CD14-positive monocyte (primary cell): Measurements from ENCODE around the gene CARD11. TPM values are rescaled to one million over a fixed set of nuclear protein-coding genes. Genes with fewer than 3 reads are reported as not detected.

ENCODE experiments used
- DNase-seq, 3 donors: peaks; one replicate each; pipeline ENCODE4 v3.0.0-alpha.2; 2011 to 2022
- H2AFZ ChIP-seq: 2 replicates; pipeline ENCODE4 v1.6.0; 2012; ENCODE audit warnings: mild to moderate bottlenecking, low read depth, low read length, inconsistent platforms; ENCODE audit not compliant: insufficient read depth, poor library complexity, severe bottlenecking
- H3K27ac ChIP-seq, 2 donors: 1 replicate in 1 of 2; 2 replicates in 1 of 2; pipeline ENCODE4 v1.5.1; 2012 to 2013; ENCODE audit warnings: low read length in 2 of 2, control low read depth in 1 of 2, inconsistent platforms in 1 of 2, low read depth in 1 of 2, mild to moderate bottlenecking in 1 of 2
- H3K27me3 ChIP-seq, 2 donors: one replicate each; pipeline versions ENCODE4 v1.6.0 to v1.6.1; 2011 to 2013; ENCODE audit warnings: low read length in 2 of 2; ENCODE audit not compliant: control insufficient read depth in 2 of 2, insufficient read depth in 2 of 2
- H3K36me3 ChIP-seq, 2 donors: replicated peaks in 1 of 2; 1 replicate in 1 of 2; 2 replicates in 1 of 2; pipeline versions ENCODE4 v1.5.1 to v1.6.1; 2012 to 2013; ENCODE audit warnings: low read length in 2 of 2, control low read depth in 1 of 2, inconsistent platforms in 1 of 2, mild to moderate bottlenecking in 1 of 2; ENCODE audit not compliant: insufficient read depth in 2 of 2, control insufficient read depth in 1 of 2
- H3K4me1 ChIP-seq, 2 donors: 1 replicate in 1 of 2; 2 replicates in 1 of 2; pipeline versions ENCODE4 v1.5.1 to v1.6.1; 2012 to 2013; ENCODE audit warnings: low read length in 2 of 2, control low read depth in 1 of 2, inconsistent platforms in 1 of 2, mild to moderate bottlenecking in 1 of 2, moderate library complexity in 1 of 2; ENCODE audit not compliant: insufficient read depth in 2 of 2, control insufficient read depth in 1 of 2
- H3K4me2 ChIP-seq: replicated peaks from 2 replicates; pipeline ENCODE3; 2012; ENCODE audit warnings: low read length, moderate library complexity, mild to moderate bottlenecking; ENCODE audit not compliant: poor library complexity, severe bottlenecking; ENCODE audit errors: extremely low read depth
- H3K4me3 ChIP-seq, 3 experiments: fragments of 200-600 bp in 1 of 3; sonication (generic) in 1 of 3; replicated peaks in 1 of 3; 1 replicate in 2 of 3; 2 replicates in 1 of 3; pipeline ENCODE4 v1.5.1; 2011 to 2013; ENCODE audit warnings: low read length in 3 of 3, mild to moderate bottlenecking in 3 of 3, control low read depth in 2 of 3, low read depth in 2 of 3, inconsistent platforms in 1 of 3, moderate library complexity in 1 of 3
- H3K79me2 ChIP-seq: 2 replicates; pipeline ENCODE4 v1.6.0; 2012; ENCODE audit warnings: mild to moderate bottlenecking, control low read depth, inconsistent platforms, low read length, moderate library complexity; ENCODE audit not compliant: insufficient read depth
- H3K9ac ChIP-seq: 2 replicates; pipeline ENCODE4 v1.6.0; 2017; ENCODE audit warnings: low read length, mild to moderate bottlenecking; ENCODE audit not compliant: insufficient read depth, poor library complexity, severe bottlenecking
- H3K9me3 ChIP-seq, 2 donors: replicated peaks in 1 of 2; 1 replicate in 1 of 2; 2 replicates in 1 of 2; pipeline versions ENCODE4 v1.5.1 to v1.6.1; 2012 to 2013; ENCODE audit warnings: low read length in 2 of 2, control low read depth in 1 of 2; ENCODE audit not compliant: control insufficient read depth in 1 of 2, insufficient read depth in 1 of 2
- H4K20me1 ChIP-seq: 2 replicates; pipeline ENCODE4 v1.6.0; 2012; ENCODE audit warnings: mild to moderate bottlenecking, low read length, control low read depth, moderate library complexity; ENCODE audit not compliant: insufficient read depth
- H3K27ac Mint-ChIP-seq, 7 donors: one replicate each; pipeline ENCODE4 v1.8.0; 2020; ENCODE audit warnings: mild to moderate bottlenecking in 7 of 7, mixed read lengths in 7 of 7, moderate library complexity in 6 of 7, inconsistent platforms in 2 of 7
- H3K27me3 Mint-ChIP-seq, 3 donors: one replicate each; pipeline ENCODE4 v1.8.0; 2021 to 2022; ENCODE audit warnings: low read depth in 3 of 3, mild to moderate bottlenecking in 3 of 3, mixed read lengths in 3 of 3, moderate library complexity in 3 of 3, inconsistent platforms in 1 of 3
- H3K36me3 Mint-ChIP-seq, 2 donors: one replicate each; pipeline ENCODE4 v1.8.0; 2020; ENCODE audit warnings: mixed read lengths in 2 of 2, inconsistent platforms in 1 of 2, mild to moderate bottlenecking in 1 of 2
- H3K4me1 Mint-ChIP-seq: one replicate; pipeline ENCODE4 v1.8.0; 2020; ENCODE audit warnings: mild to moderate bottlenecking, mixed read lengths
- H3K4me3 Mint-ChIP-seq, 2 donors: one replicate each; pipeline ENCODE4 v1.8.0; 2020; ENCODE audit warnings: mild to moderate bottlenecking in 2 of 2, mixed read lengths in 2 of 2, moderate library complexity in 1 of 2
- H3K9me3 Mint-ChIP-seq, 7 donors: one replicate each; pipeline ENCODE4 v1.8.0; 2020 to 2022; ENCODE audit warnings: mixed read lengths in 7 of 7, mild to moderate bottlenecking in 6 of 7, moderate library complexity in 6 of 7, inconsistent platforms in 2 of 7
- CTCF ChIP-seq: fragments of 200-600 bp; IDR thresholded peaks from one replicate; pipeline ENCODE4 v1.8.0; 2022; ENCODE audit warnings: antibody characterized with exemption, mild to moderate bottlenecking
- WGBS: methylation state at CpG from one replicate; pipeline ENCODE4 v1.1.5; 2013; ENCODE audit warnings: missing lambda C conversion rate; ENCODE audit not compliant: insufficient coverage; 5-methylcytosine and 5-hydroxymethylcytosine counted together
- intact Hi-C, 2 donors: fragments of 100-400 bp; cut with micrococcal nuclease; formaldehyde crosslinking; loops; one replicate each; pipeline versions ENCODE4 v1.15.0 to v1.15.1; 2023
- polyA plus RNA-seq, 3 donors: library from polyadenylated mRNA; depleted of rRNA in 1 of 3; unstranded in 2 of 3; stranded (reverse) in 1 of 3; fragments of 300-500 nt in 2 of 3; fragments of >200 nt in 1 of 3; fragmentation: Illumina TruSeq in 2 of 3; gene quantifications; 1 replicate in 2 of 3; 2 replicates in 1 of 3; pipeline ENCODE4 v1.2.3, GENCODE V29; 2012 to 2021

The CARD11 gene
- polyA plus RNA-seq, 3 donors: 0.04 to 0.17 TPM; not detected in 1

GRCh38 chr7:2862831-2863361 lies 180.8 kb downstream of the CARD11 start:
- Histone ChIP-seq H4K20me1 (no peaks in the 10 kb centered on the region), H3K4me1 (peaks cover 29% of the 10 kb centered on the region in 2 donors), H3K4me3 (peak overlapping the region in 1 of 3 experiments; percentile 49), H3K27me3 (peaks cover 0 to 12% of the 10 kb centered on the region in 2 donors), H2AFZ (peak overlapping the region; percentile 46), H3K27ac (peak overlapping the region; percentile 93 to 99), H3K36me3 (no peaks in the 10 kb centered on the region), H3K79me2 (no peaks in the 10 kb centered on the region), H3K9me3 (no peaks in the 10 kb centered on the region), H3K9ac (peak overlapping the region; percentile 69), H3K4me2 (peak overlapping the region; percentile 66)
- H3K9me3 Mint-ChIP-seq: peaks cover 0 to 3% (median 0%) of the 10 kb centered on the region in 7 donors
- H3K36me3 Mint-ChIP-seq: peaks cover 2 to 7% of the 10 kb centered on the region in 2 donors
- H3K4me3 Mint-ChIP-seq: peak overlapping the region; percentile 57 to 67
- 78% methylated on average over 15 of the region's 22 CpGs for WGBS
- peak overlapping the region; percentile 98 to 100 (median 100) for H3K27ac Mint-ChIP-seq
- H3K4me1 Mint-ChIP-seq: peaks cover 30% of the 10 kb centered on the region
- DNase-seq: peak; percentile 23 to 59 (median 39)
- intact Hi-C loops: loop anchor here in 1 of 2 donors (2.0 to 5.0 kb wide), 2 partner anchors 18 to 126 kb away; partner anchors contain the start of gene GNA12
- TF ChIP-seq CTCF: no peak
- H3K27me3 Mint-ChIP-seq: peaks cover 47 to 58% (median 49%) of the 10 kb centered on the region in 3 donors

- H3K4me1 Mint-ChIP-seq: peaks cover 30% of the 10 kb centered on the region
- peak overlapping the region in 1 of 2 donors; percentile 46 for H3K4me3 Mint-ChIP-seq
- H3K9me3 Mint-ChIP-seq: peaks cover 0 to 3% (median 0%) of the 10 kb centered on the region in 7 donors
- DNase-seq: no peak
- H2AFZ ChIP-seq: no peak overlapping the region
- no peak overlapping the region for H3K4me2 ChIP-seq
- H3K27ac ChIP-seq: no peak overlapping the region
- intact Hi-C loops: loop anchor here in 1 of 2 donors (5.0 kb wide), 1 partner anchor 124 kb away; no protein-coding TSS in a partner anchor
- no peak for TF ChIP-seq CTCF
- peaks cover 29% of the 10 kb centered on the region in 2 donors for H3K4me1 ChIP-seq
- H3K9ac ChIP-seq: no peak overlapping the region
- WGBS: no CpG with 5 or more reads among the region's 4 CpGs
- peaks cover 2 to 7% of the 10 kb centered on the region in 2 donors for H3K36me3 Mint-ChIP-seq
- H4K20me1 ChIP-seq: no peaks in the 10 kb centered on the region
- no peak overlapping the region for H3K27ac Mint-ChIP-seq
- no peak overlapping the region for H3K4me3 ChIP-seq
- H3K27me3 ChIP-seq: peaks cover 0 to 10% of the 10 kb centered on the region in 2 donors
- H3K36me3 ChIP-seq: no peaks in the 10 kb centered on the region
- no peaks in the 10 kb centered on the region for H3K79me2 ChIP-seq
- peaks cover 47 to 57% (median 50%) of the 10 kb centered on the region in 3 donors for H3K27me3 Mint-ChIP-seq
- no peaks in the 10 kb centered on the region for H3K9me3 ChIP-seq
These were observed 182.2 kb downstream of the CARD11 start for GRCh38 chr7:2861509-2861908.
